Measurements from ENCODE around the gene SYT15. TPM values are rescaled to one million over a fixed set of nuclear protein-coding genes. Genes with fewer than 3 reads are reported as not detected.
"Not testable (repeated sequence)": the region's sequence is repeated elsewhere in the genome, so short reads cannot be mapped to it uniquely, and the experiment has no call there.

Gene SYT15
- total RNA-seq, 3 donors from 2014 or later (not counting 1 experiment from before 2014, with no cell fraction given): 1.00 to 2.0 (median 1.1) TPM

DNA sequence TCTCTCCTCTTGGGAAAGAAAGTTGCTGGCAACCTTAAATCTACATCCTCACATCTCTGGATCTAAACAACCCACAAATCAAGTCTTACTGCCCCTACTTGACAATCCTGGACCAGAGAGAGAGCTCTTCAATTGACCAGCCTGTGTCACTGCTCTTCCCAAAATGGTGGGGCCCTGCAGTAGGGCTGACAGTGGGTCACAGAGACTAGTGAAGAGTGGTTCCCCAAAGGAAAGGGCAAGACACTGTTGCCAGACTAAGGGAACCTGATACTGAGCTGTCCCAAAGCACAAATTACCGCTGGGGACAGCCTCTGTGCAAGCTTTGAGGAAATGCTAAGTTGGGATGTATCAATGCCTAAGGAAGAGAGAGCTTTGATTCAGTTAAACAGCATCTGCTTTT, 18.0 kb upstream of the SYT15 start:
- 57% methylated on average over 1 of the region's 1 CpG for WGBS (ENCODE audit: insufficient coverage)
- intact Hi-C loops (cut with micrococcal nuclease): no loop called here
- no peak overlapping the region for H3K4me3 Mint-ChIP-seq
- no peaks in the 10 kb centered on the region for H3K9me3 ChIP-seq (ENCODE audit: control insufficient read depth, insufficient read depth, low read length)
- peaks cover 5% of the 10 kb centered on the region for H3K4me1 ChIP-seq (ENCODE audit: control insufficient read depth, insufficient read depth, low read length)
- no peak for ATAC-seq
- DNase-seq: no peak
- H3K4me1 Mint-ChIP-seq: peaks cover 5 to 14% of the 10 kb centered on the region in 2 donors
- no peaks in the 10 kb centered on the region for H3K36me3 ChIP-seq (ENCODE audit: control insufficient read depth, insufficient read depth, low read length)
- H3K9me3 Mint-ChIP-seq: no peaks in the 10 kb centered on the region
- no peaks in the 10 kb centered on the region for H3K36me3 Mint-ChIP-seq
- peaks cover 23% of the 10 kb centered on the region for H3K27me3 ChIP-seq (ENCODE audit: control insufficient read depth, insufficient read depth, low read length)
- no peak overlapping the region for H3K4me3 ChIP-seq (ENCODE audit: low read length)
- no peak overlapping the region for H3K27ac Mint-ChIP-seq
- no peak overlapping the region for H3K27ac ChIP-seq (ENCODE audit: low read length)
- TF ChIP-seq, protein P1, sequence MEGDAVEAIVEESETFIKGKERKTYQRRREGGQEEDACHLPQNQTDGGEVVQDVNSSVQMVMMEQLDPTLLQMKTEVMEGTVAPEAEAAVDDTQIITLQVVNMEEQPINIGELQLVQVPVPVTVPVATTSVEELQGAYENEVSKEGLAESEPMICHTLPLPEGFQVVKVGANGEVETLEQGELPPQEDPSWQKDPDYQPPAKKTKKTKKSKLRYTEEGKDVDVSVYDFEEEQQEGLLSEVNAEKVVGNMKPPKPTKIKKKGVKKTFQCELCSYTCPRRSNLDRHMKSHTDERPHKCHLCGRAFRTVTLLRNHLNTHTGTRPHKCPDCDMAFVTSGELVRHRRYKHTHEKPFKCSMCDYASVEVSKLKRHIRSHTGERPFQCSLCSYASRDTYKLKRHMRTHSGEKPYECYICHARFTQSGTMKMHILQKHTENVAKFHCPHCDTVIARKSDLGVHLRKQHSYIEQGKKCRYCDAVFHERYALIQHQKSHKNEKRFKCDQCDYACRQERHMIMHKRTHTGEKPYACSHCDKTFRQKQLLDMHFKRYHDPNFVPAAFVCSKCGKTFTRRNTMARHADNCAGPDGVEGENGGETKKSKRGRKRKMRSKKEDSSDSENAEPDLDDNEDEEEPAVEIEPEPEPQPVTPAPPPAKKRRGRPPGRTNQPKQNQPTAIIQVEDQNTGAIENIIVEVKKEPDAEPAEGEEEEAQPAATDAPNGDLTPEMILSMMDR (IDR thresholded peaks at IDR 0.05): no peak
- peaks cover 0 to 3% of the 10 kb centered on the region in 2 donors for H3K27me3 Mint-ChIP-seq (ENCODE audit: low read depth in 2 of 2)

- H3K4me3 Mint-ChIP-seq; H3K4me1 Mint-ChIP-seq; H3K27ac ChIP-seq (ENCODE audit: low read length); H3K27ac Mint-ChIP-seq; H3K36me3 ChIP-seq (ENCODE audit: control insufficient read depth, insufficient read depth, low read length); H3K9me3 ChIP-seq (ENCODE audit: control insufficient read depth, insufficient read depth, low read length); H3K27me3 Mint-ChIP-seq (ENCODE audit: low read depth in 2 of 2); H3K4me3 ChIP-seq (ENCODE audit: low read length); H3K4me1 ChIP-seq (ENCODE audit: control insufficient read depth, insufficient read depth, low read length); H3K27me3 ChIP-seq (ENCODE audit: control insufficient read depth, insufficient read depth, low read length); intact Hi-C loops (cut with micrococcal nuclease); H3K9me3 Mint-ChIP-seq; H3K36me3 Mint-ChIP-seq: not testable (repeated sequence)
- 4% methylated on average over 3 of the region's 6 CpGs for WGBS (ENCODE audit: insufficient coverage)
- ATAC-seq (peak in 2 of 3 donors; percentile 58 to 86), DNase-seq (peak in 1 of 2 donors; percentile 70)
Measured at GRCh38 chr10:46565591-46566332, 13.2 kb upstream of the SYT15 start.

- ATAC-seq, H3K9me3 Mint-ChIP-seq: not testable (repeated sequence)
Measured at GRCh38 chr10:46567151-46567550, 11.8 kb upstream of the SYT15 start.

DNA sequence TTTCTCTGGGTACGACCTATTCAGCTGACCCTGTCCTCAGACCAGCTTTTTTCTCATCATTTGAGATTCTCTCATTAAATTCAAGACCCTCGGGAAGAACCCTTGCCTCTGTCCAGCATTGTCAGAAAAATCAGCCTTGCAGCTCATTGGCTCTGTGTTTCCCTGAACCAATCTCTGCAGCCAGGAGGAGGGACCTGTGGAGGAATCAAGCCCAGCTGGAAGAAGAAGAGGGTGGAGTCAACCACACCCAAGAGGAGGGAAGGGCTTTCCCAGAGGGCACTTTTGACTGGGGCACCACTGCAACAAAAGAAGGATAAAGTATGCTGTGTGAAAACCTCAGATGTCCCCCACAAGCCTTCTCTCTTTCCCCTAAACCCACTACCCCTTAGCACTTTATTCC, 8.3 kb upstream of the SYT15 start:
- H3K4me1 Mint-ChIP-seq; intact Hi-C loops (cut with micrococcal nuclease); DNase-seq; H3K9me3 ChIP-seq (ENCODE audit: control insufficient read depth, insufficient read depth, low read length); H3K27ac Mint-ChIP-seq; H3K4me3 Mint-ChIP-seq; H3K27me3 ChIP-seq (ENCODE audit: control insufficient read depth, insufficient read depth, low read length); H3K36me3 ChIP-seq (ENCODE audit: control insufficient read depth, insufficient read depth, low read length); H3K4me3 ChIP-seq (ENCODE audit: low read length); H3K27me3 Mint-ChIP-seq (ENCODE audit: low read depth in 2 of 2); H3K36me3 Mint-ChIP-seq; H3K4me1 ChIP-seq (ENCODE audit: control insufficient read depth, insufficient read depth, low read length); ATAC-seq; H3K9me3 Mint-ChIP-seq; H3K27ac ChIP-seq (ENCODE audit: low read length): not testable (repeated sequence)
- WGBS (ENCODE audit: insufficient coverage): no CpG with 5 or more reads among the region's 2 CpGs

More at GRCh38 chr10:46567151-46567550, 11.8 kb upstream of the SYT15 start:
- 100% methylated on average over 1 of the region's 9 CpGs for WGBS (ENCODE audit: insufficient coverage)
- H3K4me3 Mint-ChIP-seq; H3K4me1 ChIP-seq (ENCODE audit: control insufficient read depth, insufficient read depth, low read length); H3K36me3 ChIP-seq (ENCODE audit: control insufficient read depth, insufficient read depth, low read length); H3K4me3 ChIP-seq (ENCODE audit: low read length); H3K27ac ChIP-seq (ENCODE audit: low read length); H3K4me1 Mint-ChIP-seq; H3K36me3 Mint-ChIP-seq; intact Hi-C loops (cut with micrococcal nuclease); H3K27ac Mint-ChIP-seq; H3K27me3 ChIP-seq (ENCODE audit: control insufficient read depth, insufficient read depth, low read length); H3K9me3 ChIP-seq (ENCODE audit: control insufficient read depth, insufficient read depth, low read length); DNase-seq; H3K27me3 Mint-ChIP-seq (ENCODE audit: low read depth in 2 of 2): not testable (repeated sequence)

DNA sequence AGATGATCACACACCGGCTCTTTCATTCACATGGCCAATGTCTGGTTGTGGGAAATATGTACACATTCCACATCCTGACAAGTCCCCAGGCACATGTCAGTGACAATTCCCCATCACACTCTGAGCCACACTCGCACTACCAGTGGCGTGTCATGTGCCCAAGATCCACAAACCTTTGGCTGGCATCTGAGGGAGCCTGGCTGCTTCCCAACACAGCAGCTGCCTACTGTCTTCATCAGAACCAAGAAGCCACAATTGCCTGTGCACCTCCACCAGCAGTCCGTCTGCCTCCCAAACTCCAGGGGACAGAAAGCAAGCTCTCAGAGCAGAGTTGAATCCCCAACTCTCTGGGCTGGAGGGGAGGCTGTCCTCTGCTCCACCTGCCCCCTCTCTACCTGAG, 6.2 kb upstream of the SYT15 start:
- DNase-seq; H3K4me3 Mint-ChIP-seq; H3K4me3 ChIP-seq (ENCODE audit: low read length); intact Hi-C loops (cut with micrococcal nuclease); H3K9me3 Mint-ChIP-seq; H3K9me3 ChIP-seq (ENCODE audit: control insufficient read depth, insufficient read depth, low read length); H3K4me1 Mint-ChIP-seq; H3K36me3 Mint-ChIP-seq; H3K27me3 Mint-ChIP-seq (ENCODE audit: low read depth in 2 of 2); H3K27ac ChIP-seq (ENCODE audit: low read length); ATAC-seq; H3K4me1 ChIP-seq (ENCODE audit: control insufficient read depth, insufficient read depth, low read length); H3K27ac Mint-ChIP-seq; H3K36me3 ChIP-seq (ENCODE audit: control insufficient read depth, insufficient read depth, low read length); H3K27me3 ChIP-seq (ENCODE audit: control insufficient read depth, insufficient read depth, low read length): not testable (repeated sequence)
- 29% methylated on average over 2 of the region's 4 CpGs for WGBS (ENCODE audit: insufficient coverage)

GRCh38 chr10:46573314-46573713, 5.6 kb upstream of the SYT15 start:
- H3K27ac Mint-ChIP-seq; ATAC-seq; H3K27me3 Mint-ChIP-seq (ENCODE audit: low read depth in 2 of 2); H3K9me3 ChIP-seq (ENCODE audit: control insufficient read depth, insufficient read depth, low read length); intact Hi-C loops (cut with micrococcal nuclease); H3K27ac ChIP-seq (ENCODE audit: low read length); H3K4me1 Mint-ChIP-seq; H3K9me3 Mint-ChIP-seq; DNase-seq; H3K36me3 ChIP-seq (ENCODE audit: control insufficient read depth, insufficient read depth, low read length); H3K4me1 ChIP-seq (ENCODE audit: control insufficient read depth, insufficient read depth, low read length); H3K27me3 ChIP-seq (ENCODE audit: control insufficient read depth, insufficient read depth, low read length); H3K4me3 ChIP-seq (ENCODE audit: low read length); H3K4me3 Mint-ChIP-seq; H3K36me3 Mint-ChIP-seq: not testable (repeated sequence)
- 29% methylated on average over 1 of the region's 5 CpGs for WGBS (ENCODE audit: insufficient coverage)

DNA sequence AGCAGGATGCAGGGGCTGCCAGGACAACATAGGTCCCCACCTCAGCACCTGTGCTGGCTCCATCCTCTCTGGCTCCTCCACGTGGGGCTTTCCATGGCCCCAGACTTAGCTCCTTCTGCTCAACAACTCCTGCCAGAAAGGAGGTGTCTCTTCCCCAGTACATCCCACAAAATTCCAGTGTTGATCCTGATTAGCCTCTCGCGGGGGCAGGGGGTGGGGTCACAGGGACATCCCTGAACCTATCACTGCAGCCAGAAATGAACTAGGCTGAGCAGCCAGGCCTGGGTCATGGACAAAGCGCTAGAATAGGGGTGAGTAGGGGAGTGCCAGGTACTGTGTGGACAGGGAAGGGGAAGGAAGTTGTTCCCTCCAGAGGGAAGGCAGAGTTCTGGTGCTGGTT, 5.0 kb upstream of the SYT15 start:
- H3K4me3 Mint-ChIP-seq; H3K36me3 Mint-ChIP-seq; H3K4me1 Mint-ChIP-seq; DNase-seq; H3K27ac ChIP-seq (ENCODE audit: low read length); H3K27me3 Mint-ChIP-seq (ENCODE audit: low read depth in 2 of 2); H3K9me3 ChIP-seq (ENCODE audit: control insufficient read depth, insufficient read depth, low read length); H3K9me3 Mint-ChIP-seq; H3K4me3 ChIP-seq (ENCODE audit: low read length); ATAC-seq; H3K27me3 ChIP-seq (ENCODE audit: control insufficient read depth, insufficient read depth, low read length); H3K27ac Mint-ChIP-seq; intact Hi-C loops (cut with micrococcal nuclease); H3K4me1 ChIP-seq (ENCODE audit: control insufficient read depth, insufficient read depth, low read length); H3K36me3 ChIP-seq (ENCODE audit: control insufficient read depth, insufficient read depth, low read length): not testable (repeated sequence)
- WGBS (ENCODE audit: insufficient coverage): no CpG with 5 or more reads among the region's 4 CpGs

Measured in natural killer cell (primary cell).